Thyroid gland (tissue), 4 donors: ENCODE measurements around the gene HENMT1. TPM values are rescaled to one million over a fixed set of nuclear protein-coding genes. Genes with fewer than 3 reads are reported as not detected.

Experiments used
- DNase-seq, 2 donors: peaks; one replicate each; pipeline ENCODE4 v3.0.0-alpha.2; 2019
- H3K27ac ChIP-seq, 3 donors: fragments of 200-600 bp; sonication (generic); 1 replicate in 2 of 3; 2 replicates in 1 of 3; pipeline ENCODE4 v1.5.1; 2016 to 2019; ENCODE audit warnings: mild to moderate bottlenecking in 1 of 3, moderate library complexity in 1 of 3
- H3K27me3 ChIP-seq: fragments of 200-600 bp; sonication (generic); one replicate; pipeline ENCODE4 v1.5.1; 2019
- H3K36me3 ChIP-seq, 2 donors: fragments of 200-600 bp; sonication (generic); one replicate each; pipeline ENCODE4 v1.5.1; 2016 to 2019
- H3K4me1 ChIP-seq, 2 donors: fragments of 200-600 bp; sonication (generic); one replicate each; pipeline ENCODE4 v1.5.1; 2017 to 2019
- H3K4me3 ChIP-seq, 3 donors: fragments of 200-600 bp; sonication (generic); replicated peaks in 1 of 3; 1 replicate in 2 of 3; 2 replicates in 1 of 3; pipeline ENCODE4 v1.5.1; 2016; ENCODE audit warnings: mild to moderate bottlenecking in 1 of 3
- H3K9me3 ChIP-seq: fragments of 200-600 bp; sonication (generic); one replicate; pipeline ENCODE4 v1.5.1; 2017
- POLR2A ChIP-seq, 2 donors: fragments of 450-650 bp; IDR thresholded peaks; one replicate each; pipeline ENCODE4 v1.6.1; 2017; ENCODE audit warnings: antibody characterized with exemption in 2 of 2, mild to moderate bottlenecking in 2 of 2, moderate library complexity in 1 of 2
- WGBS, 2 donors: methylation state at CpG; one replicate each; pipeline ENCODE4 v1.1.5; 2017; 5-methylcytosine and 5-hydroxymethylcytosine counted together
- intact Hi-C: fragments of 100-400 bp; cut with DNase I; formaldehyde crosslinking; loops from one replicate; pipeline ENCODE4 v1.15.1; 2023
- total RNA-seq, 4 donors: library from RNA; depleted of rRNA; stranded (reverse); fragments of >200 nt; gene quantifications; one replicate each; pipeline ENCODE4 v1.2.3, GENCODE V29; 2016
- TF ChIP-seq, protein P1 (sequence below), 6 experiments: fragments of 200-600 bp in 3 of 6; fragments of 450-650 bp in 3 of 6; sonication (generic) in 3 of 6; IDR thresholded peaks; one replicate each; pipeline ENCODE4 v1.5.1; 2016 to 2019; ENCODE audit warnings: antibody characterized with exemption in 6 of 6, mild to moderate bottlenecking in 2 of 6, inconsistent platforms in 1 of 6, moderate library complexity in 1 of 6

HENMT1 gene
- total RNA-seq, 4 donors from 2014 or later: 1.5 to 7.3 (median 3.2) TPM

- H3K4me1 ChIP-seq: peaks cover 0 to 4% of the 10 kb centered on the region in 2 donors
- no peaks in the 10 kb centered on the region for H3K36me3 ChIP-seq
- H3K27ac ChIP-seq: no peak overlapping the region
- no peaks in the 10 kb centered on the region for H3K9me3 ChIP-seq
- intact Hi-C loops: no loop called here
- H3K4me3 ChIP-seq: no peak overlapping the region
- TF ChIP-seq, protein P1, sequence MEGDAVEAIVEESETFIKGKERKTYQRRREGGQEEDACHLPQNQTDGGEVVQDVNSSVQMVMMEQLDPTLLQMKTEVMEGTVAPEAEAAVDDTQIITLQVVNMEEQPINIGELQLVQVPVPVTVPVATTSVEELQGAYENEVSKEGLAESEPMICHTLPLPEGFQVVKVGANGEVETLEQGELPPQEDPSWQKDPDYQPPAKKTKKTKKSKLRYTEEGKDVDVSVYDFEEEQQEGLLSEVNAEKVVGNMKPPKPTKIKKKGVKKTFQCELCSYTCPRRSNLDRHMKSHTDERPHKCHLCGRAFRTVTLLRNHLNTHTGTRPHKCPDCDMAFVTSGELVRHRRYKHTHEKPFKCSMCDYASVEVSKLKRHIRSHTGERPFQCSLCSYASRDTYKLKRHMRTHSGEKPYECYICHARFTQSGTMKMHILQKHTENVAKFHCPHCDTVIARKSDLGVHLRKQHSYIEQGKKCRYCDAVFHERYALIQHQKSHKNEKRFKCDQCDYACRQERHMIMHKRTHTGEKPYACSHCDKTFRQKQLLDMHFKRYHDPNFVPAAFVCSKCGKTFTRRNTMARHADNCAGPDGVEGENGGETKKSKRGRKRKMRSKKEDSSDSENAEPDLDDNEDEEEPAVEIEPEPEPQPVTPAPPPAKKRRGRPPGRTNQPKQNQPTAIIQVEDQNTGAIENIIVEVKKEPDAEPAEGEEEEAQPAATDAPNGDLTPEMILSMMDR (IDR thresholded peaks at IDR 0.05): no peak
- no peak for TF ChIP-seq POLR2A (IDR thresholded peaks at IDR 0.05)
- H3K27me3 ChIP-seq: no peaks in the 10 kb centered on the region
- 81 to 83% methylated on average over 2 of the region's 2 CpGs for WGBS, 2 donors
- DNase-seq: no peak
Observed at GRCh38 chr1:108665067-108665466, 4.2 kb upstream of the HENMT1 start.

DNA sequence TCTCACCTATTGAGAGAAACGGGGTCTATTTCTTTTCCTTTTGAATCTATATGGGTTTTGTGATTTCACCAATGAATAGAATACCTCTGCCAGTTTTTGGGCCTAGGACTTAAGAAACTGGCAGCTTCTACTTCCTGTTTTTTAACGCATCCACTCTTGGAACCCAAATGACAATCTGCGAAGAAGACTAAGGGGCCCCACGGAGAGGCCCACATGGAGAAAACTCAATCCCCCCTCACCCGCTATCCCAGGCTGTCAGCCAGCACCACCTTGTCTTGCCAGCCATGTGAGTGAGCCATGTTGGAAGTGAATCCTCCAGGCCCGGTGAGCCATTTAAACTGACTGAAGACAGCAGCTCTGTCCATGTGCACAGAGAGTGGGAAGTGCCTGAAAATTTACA lies 3.6 kb upstream of the HENMT1 start:
- DNase-seq: no peak
- H3K4me1 ChIP-seq: peaks cover 0 to 4% of the 10 kb centered on the region in 2 donors
- H3K36me3 ChIP-seq: no peaks in the 10 kb centered on the region
- H3K27ac ChIP-seq: no peak overlapping the region
- H3K27me3 ChIP-seq: no peaks in the 10 kb centered on the region
- no peak overlapping the region for H3K4me3 ChIP-seq
- TF ChIP-seq, protein P1 (IDR thresholded peaks at IDR 0.05): no peak
- TF ChIP-seq POLR2A (IDR thresholded peaks at IDR 0.05): no peak
- WGBS, 2 donors: 88% methylated on average over 6 of the region's 6 CpGs
- intact Hi-C loops: no loop called here
- H3K9me3 ChIP-seq: no peaks in the 10 kb centered on the region

DNA sequence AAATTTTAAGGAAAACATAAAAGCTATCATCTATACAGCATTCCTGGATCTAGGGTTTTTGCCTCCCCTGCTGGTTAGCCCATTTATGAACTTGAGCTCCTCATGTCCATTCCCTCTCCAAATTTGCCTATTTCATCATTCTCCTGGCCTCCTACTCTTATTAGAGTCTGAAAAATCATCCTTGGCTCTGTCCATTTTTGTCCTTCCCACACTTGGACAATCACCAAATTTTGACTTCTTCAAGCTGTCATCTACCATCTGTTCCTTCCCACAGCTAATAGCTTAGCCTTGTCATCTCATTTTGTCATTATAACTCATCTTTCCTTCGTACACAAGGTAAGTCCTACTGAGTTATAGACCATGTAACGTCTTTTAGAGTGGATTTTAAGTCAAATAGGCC lies 2.2 kb upstream of the HENMT1 start:
- no peak for DNase-seq
- Histone ChIP-seq H3K4me3 (no peak overlapping the region), H3K36me3 (no peaks in the 10 kb centered on the region), H3K27me3 (no peaks in the 10 kb centered on the region), H3K9me3 (no peaks in the 10 kb centered on the region), H3K4me1 (peaks cover 0 to 4% of the 10 kb centered on the region in 2 donors), H3K27ac (no peak overlapping the region)
- TF ChIP-seq, protein P1 (IDR thresholded peaks at IDR 0.05): no peak
- TF ChIP-seq POLR2A (IDR thresholded peaks at IDR 0.05): no peak
- 90 to 94% methylated on average over 2 of the region's 2 CpGs for WGBS, 2 donors
- intact Hi-C loops: no loop called here

DNA sequence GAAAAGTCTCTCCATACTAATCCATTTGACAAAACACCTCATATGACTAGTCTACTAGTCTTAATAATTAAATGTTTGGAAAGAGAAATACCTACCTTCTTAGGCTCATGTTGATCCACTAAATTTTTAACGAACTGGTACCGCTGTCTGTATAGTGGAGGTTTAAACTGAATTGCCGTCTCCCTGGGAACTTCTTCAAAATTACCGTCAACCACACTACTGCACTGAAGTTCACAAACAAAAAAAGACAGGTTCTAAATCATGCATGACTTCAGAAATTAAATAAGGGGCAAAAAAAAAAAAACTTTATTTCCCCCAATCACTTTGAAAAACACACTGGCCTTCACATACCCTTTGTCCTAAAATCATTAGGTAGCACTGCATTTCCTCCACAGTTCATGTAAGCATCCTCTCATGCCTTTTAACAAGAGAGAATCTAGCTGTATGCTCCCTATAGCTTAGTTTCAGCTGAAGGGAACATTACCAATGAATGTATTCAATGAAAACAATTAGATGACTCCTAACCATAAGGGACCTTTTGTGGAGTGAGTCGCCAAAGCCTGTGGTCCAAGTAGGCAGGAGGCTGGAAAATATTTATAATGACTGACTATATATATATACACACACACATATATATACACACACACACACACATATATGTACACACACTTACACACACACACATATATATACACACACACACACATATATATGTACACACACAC lies 3.4 kb downstream of the HENMT1 start:
- WGBS, 2 donors: 85 to 92% methylated on average over 5 of the region's 5 CpGs
- no peak for TF ChIP-seq POLR2A (IDR thresholded peaks at IDR 0.05)
- TF ChIP-seq, protein P1 (IDR thresholded peaks at IDR 0.05): no peak
- H3K36me3 ChIP-seq: no peaks in the 10 kb centered on the region
- H3K9me3 ChIP-seq: no peaks in the 10 kb centered on the region
- H3K27me3 ChIP-seq: no peaks in the 10 kb centered on the region
- no peak overlapping the region for H3K4me3 ChIP-seq
- no peak overlapping the region for H3K27ac ChIP-seq
- peaks cover 0 to 4% of the 10 kb centered on the region in 2 donors for H3K4me1 ChIP-seq
- intact Hi-C loops: no loop called here
- no peak for DNase-seq

GRCh38 chr1:108653431-108654105 lies 7.3 kb downstream of the HENMT1 start:
- Histone ChIP-seq H3K4me1 (no peaks in the 10 kb centered on the region), H3K4me3 (no peak overlapping the region), H3K27ac (no peak overlapping the region), H3K9me3 (no peaks in the 10 kb centered on the region), H3K27me3 (no peaks in the 10 kb centered on the region), H3K36me3 (no peaks in the 10 kb centered on the region)
- no peak for TF ChIP-seq POLR2A (IDR thresholded peaks at IDR 0.05)
- TF ChIP-seq, protein P1 (IDR thresholded peaks at IDR 0.05): no peak
- WGBS, 2 donors: 77 to 78% methylated on average over 2 of the region's 2 CpGs
- intact Hi-C loops: no loop called here
- DNase-seq: no peak
